Testis (tissue), 3 donors: ENCODE results near the gene DPH6. TPM values are rescaled to one million over a fixed set of nuclear protein-coding genes. Genes with fewer than 3 reads are reported as not detected.

Experiments
- DNase-seq: peaks from one replicate; pipeline ENCODE4 v3.0.0-alpha.2; 2019
- H3K27ac ChIP-seq, 2 donors: fragments of 200-600 bp; sonication (generic); one replicate each; pipeline ENCODE4 v1.5.1; 2019
- H3K27me3 ChIP-seq: fragments of 200-600 bp; sonication (generic); one replicate; pipeline ENCODE4 v1.5.1; 2019
- H3K36me3 ChIP-seq: fragments of 200-600 bp; sonication (generic); one replicate; pipeline ENCODE4 v1.5.1; 2017; ENCODE audit warnings: low read depth; ENCODE audit errors: missing control alignments
- H3K4me1 ChIP-seq: fragments of 200-600 bp; sonication (generic); one replicate; pipeline ENCODE4 v1.5.1; 2019
- H3K4me3 ChIP-seq, 2 donors: fragments of 200-600 bp; sonication (generic); one replicate each; pipeline ENCODE4 v1.5.1; 2017 to 2019
- H3K9me3 ChIP-seq: fragments of 200-600 bp; sonication (generic); one replicate; pipeline ENCODE4 v1.5.1; 2017
- POLR2A ChIP-seq: fragments of 450-650 bp; IDR thresholded peaks from one replicate; pipeline ENCODE4 v1.6.1; 2017; ENCODE audit warnings: antibody characterized with exemption, mild to moderate bottlenecking, moderate library complexity
- WGBS, 2 donors: methylation state at CpG; one replicate each; pipeline ENCODE4 v1.1.5; 2018; 5-methylcytosine and 5-hydroxymethylcytosine counted together
- intact Hi-C: fragments of 100-400 bp; cut with DNase I; formaldehyde crosslinking; loops from one replicate; pipeline ENCODE4 v1.15.1; 2023; ENCODE audit warnings: low total_unique reads
- polyA plus RNA-seq: library from polyadenylated mRNA; stranded (reverse); fragments of 350-450 nt; fragmentation: Illumina TruSeq; extraction: RNeasy Lipid Tissue Mini Kit (QIAGEN cat#74804); gene quantifications from one replicate; pipeline ENCODE4 v1.2.3, GENCODE V29; 2014; ENCODE audit warnings: low read depth, low replicate concordance; ENCODE audit not compliant: insufficient read depth
- total RNA-seq, 2 donors: library from RNA; depleted of rRNA; stranded (reverse); fragments of >200 nt; gene quantifications; one replicate each; pipeline ENCODE4 v1.2.3, GENCODE V29; 2016
- TF ChIP-seq, protein P1 (sequence below), 3 experiments: fragments of 450-650 bp in 2 of 3; fragments of 200-600 bp in 1 of 3; sonication (generic) in 1 of 3; IDR thresholded peaks; one replicate each; pipeline ENCODE4 v1.5.1; 2016 to 2019; ENCODE audit warnings: antibody characterized with exemption in 3 of 3, mild to moderate bottlenecking in 2 of 3, moderate library complexity in 1 of 3

The DPH6 gene
- total and polyA plus RNA-seq, 3 donors from 2014 or later: 11.6 to 37.2 (median 30.8) TPM

DNA sequence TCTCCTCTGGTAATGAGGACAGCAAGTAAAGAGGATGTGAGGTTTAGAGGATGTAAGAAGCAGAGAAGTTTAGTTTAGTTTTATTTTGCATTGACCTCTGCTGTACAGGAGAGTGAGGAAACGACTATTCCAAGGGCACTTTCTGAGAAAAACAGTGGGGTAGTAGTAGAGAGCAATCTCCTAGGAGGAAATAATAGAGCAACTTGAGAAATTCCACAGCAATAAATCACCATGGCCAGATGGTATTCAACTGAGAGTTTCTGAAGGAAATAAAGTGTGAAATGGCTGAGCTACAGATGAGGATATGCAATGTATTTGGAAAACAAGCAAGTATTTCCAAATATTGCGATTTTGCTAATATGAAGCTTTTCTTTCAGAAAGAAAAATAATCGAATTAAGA, 118.9 kb downstream of the DPH6 start:
- Histone ChIP-seq H3K4me3 (no peak overlapping the region), H3K27me3 (no peaks in the 10 kb centered on the region), H3K9me3 (no peaks in the 10 kb centered on the region), H3K4me1 (no peaks in the 10 kb centered on the region), H3K27ac (no peak overlapping the region), H3K36me3 (no peaks in the 10 kb centered on the region)
- DNase-seq: no peak
- TF ChIP-seq POLR2A: no peak
- TF ChIP-seq, protein P1, sequence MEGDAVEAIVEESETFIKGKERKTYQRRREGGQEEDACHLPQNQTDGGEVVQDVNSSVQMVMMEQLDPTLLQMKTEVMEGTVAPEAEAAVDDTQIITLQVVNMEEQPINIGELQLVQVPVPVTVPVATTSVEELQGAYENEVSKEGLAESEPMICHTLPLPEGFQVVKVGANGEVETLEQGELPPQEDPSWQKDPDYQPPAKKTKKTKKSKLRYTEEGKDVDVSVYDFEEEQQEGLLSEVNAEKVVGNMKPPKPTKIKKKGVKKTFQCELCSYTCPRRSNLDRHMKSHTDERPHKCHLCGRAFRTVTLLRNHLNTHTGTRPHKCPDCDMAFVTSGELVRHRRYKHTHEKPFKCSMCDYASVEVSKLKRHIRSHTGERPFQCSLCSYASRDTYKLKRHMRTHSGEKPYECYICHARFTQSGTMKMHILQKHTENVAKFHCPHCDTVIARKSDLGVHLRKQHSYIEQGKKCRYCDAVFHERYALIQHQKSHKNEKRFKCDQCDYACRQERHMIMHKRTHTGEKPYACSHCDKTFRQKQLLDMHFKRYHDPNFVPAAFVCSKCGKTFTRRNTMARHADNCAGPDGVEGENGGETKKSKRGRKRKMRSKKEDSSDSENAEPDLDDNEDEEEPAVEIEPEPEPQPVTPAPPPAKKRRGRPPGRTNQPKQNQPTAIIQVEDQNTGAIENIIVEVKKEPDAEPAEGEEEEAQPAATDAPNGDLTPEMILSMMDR (IDR thresholded peaks at IDR 0.05): no peak
- WGBS, 2 donors: 55 to 59% methylated on average over 3 of the region's 3 CpGs
- intact Hi-C loops: no loop called here

DNA sequence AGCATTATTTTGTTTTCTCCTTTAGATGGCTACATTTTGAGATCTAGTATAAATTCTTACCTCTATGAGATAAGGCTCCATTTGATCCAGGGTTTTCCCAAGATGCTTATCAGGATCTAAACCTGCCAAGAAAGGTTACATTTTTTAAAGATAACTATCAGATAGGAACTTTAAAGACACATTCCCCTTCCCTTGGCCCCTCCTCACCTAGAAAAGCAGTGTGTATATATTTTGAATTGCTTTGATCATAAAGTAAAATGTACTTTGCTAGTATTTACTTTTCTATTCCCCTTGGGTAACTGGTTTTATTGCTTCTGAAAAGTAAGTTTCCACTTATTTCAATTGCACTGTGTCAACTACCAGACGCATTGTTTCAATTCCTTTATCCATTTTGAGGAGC, 135.2 kb downstream of the DPH6 start:
- WGBS, 2 donors: 89 to 90% methylated on average over 1 of the region's 1 CpG
- Histone ChIP-seq H3K9me3 (no peaks in the 10 kb centered on the region), H3K27ac (no peak overlapping the region), H3K36me3 (no peaks in the 10 kb centered on the region), H3K27me3 (no peaks in the 10 kb centered on the region), H3K4me3 (no peak overlapping the region), H3K4me1 (no peaks in the 10 kb centered on the region)
- intact Hi-C loops: no loop called here
- DNase-seq: no peak
- TF ChIP-seq, protein P1 (IDR thresholded peaks at IDR 0.05): no peak
- TF ChIP-seq POLR2A: no peak

DNA sequence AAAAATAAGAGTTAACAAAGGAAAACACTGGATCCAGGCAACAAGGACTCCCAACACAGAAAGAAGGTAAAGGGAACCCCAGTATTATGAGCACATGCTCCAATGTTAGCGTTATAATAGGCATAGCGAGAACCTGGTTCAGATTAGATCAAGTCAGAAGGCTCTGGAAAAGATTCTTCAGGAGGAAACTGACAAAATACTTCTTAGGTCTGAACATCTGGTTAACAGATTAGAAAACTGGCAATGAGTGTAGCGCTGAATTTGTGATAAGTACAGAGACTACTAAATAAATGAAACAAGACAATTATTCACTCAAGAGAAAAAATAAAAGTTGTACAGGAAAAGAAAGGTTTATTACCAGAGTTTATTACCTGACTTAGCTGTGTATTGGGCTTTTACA, 146.1 kb downstream of the DPH6 start:
- no peak overlapping the region for H3K4me3 ChIP-seq
- WGBS, 2 donors: 68 to 70% methylated on average over 3 of the region's 3 CpGs
- TF ChIP-seq, protein P1 (IDR thresholded peaks at IDR 0.05): no peak
- no peak for TF ChIP-seq POLR2A
- H3K4me1 ChIP-seq: no peaks in the 10 kb centered on the region
- H3K9me3 ChIP-seq: no peaks in the 10 kb centered on the region
- intact Hi-C loops: no loop called here
- H3K36me3 ChIP-seq: no peaks in the 10 kb centered on the region
- H3K27me3 ChIP-seq: no peaks in the 10 kb centered on the region
- DNase-seq: no peak
- no peak overlapping the region for H3K27ac ChIP-seq

DNA sequence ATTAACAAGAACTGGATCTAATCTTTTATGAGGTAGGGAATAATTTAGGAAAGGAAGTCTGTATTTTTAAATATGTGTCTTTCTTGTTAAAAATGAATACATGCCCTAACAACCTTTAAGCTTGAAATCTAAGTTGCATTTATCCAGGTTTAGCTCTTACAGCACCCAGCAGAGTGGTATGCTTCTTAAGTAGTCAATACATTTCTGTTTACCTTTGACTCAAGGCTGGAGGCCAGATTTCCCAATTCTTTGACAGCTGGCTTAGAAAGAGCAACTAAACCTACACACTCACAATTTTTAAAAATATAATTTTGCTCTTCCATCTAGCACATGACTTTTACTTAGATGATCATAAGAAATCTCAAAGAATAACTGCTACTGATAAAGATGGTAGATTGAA, 148.9 kb downstream of the DPH6 start:
- TF ChIP-seq, protein P1 (IDR thresholded peaks at IDR 0.05): no peak
- no peak for TF ChIP-seq POLR2A
- Histone ChIP-seq H3K27ac (no peak overlapping the region), H3K4me3 (no peak overlapping the region), H3K4me1 (no peaks in the 10 kb centered on the region), H3K27me3 (no peaks in the 10 kb centered on the region), H3K36me3 (no peaks in the 10 kb centered on the region), H3K9me3 (no peaks in the 10 kb centered on the region)
- DNase-seq: no peak
- intact Hi-C loops: no loop called here

DNA sequence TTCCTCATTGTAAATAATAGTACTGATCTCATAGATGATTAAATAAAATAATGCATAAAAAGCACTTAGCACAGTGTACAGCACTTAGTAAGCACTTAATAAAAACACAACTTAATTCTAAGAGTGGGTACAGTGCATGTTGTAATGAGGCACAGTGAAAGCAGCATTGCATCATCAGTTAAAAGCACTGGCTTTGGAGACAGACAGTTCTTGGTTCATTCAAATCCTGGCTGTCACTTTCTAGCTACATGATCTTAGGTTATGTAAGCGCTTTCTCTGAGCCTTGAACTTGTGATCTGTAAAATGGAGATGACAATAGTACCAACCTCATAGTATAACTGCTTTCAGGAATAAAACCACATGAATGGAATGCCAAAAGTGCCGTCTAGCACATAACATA, 151.5 kb downstream of the DPH6 start:
- intact Hi-C loops: no loop called here

More for the DNA sequence above, 151.5 kb downstream of the DPH6 start:
- 96 to 99% methylated on average over 2 of the region's 2 CpGs for WGBS, 2 donors
- TF ChIP-seq POLR2A: no peak
- TF ChIP-seq, protein P1 (IDR thresholded peaks at IDR 0.05): no peak
- Histone ChIP-seq H3K4me1 (no peaks in the 10 kb centered on the region), H3K4me3 (no peak overlapping the region), H3K36me3 (no peaks in the 10 kb centered on the region), H3K27ac (no peak overlapping the region), H3K9me3 (no peaks in the 10 kb centered on the region), H3K27me3 (no peaks in the 10 kb centered on the region)
- no peak for DNase-seq
